SW 1271 (cell line): ENCODE data around the gene DUSP1.

Experiments
- DNase-seq, 2 experiments: peaks; one replicate each; lab custom pipeline; 2025; lab: John Stamatoyannopoulos, UW

DUSP1 gene

DNA sequence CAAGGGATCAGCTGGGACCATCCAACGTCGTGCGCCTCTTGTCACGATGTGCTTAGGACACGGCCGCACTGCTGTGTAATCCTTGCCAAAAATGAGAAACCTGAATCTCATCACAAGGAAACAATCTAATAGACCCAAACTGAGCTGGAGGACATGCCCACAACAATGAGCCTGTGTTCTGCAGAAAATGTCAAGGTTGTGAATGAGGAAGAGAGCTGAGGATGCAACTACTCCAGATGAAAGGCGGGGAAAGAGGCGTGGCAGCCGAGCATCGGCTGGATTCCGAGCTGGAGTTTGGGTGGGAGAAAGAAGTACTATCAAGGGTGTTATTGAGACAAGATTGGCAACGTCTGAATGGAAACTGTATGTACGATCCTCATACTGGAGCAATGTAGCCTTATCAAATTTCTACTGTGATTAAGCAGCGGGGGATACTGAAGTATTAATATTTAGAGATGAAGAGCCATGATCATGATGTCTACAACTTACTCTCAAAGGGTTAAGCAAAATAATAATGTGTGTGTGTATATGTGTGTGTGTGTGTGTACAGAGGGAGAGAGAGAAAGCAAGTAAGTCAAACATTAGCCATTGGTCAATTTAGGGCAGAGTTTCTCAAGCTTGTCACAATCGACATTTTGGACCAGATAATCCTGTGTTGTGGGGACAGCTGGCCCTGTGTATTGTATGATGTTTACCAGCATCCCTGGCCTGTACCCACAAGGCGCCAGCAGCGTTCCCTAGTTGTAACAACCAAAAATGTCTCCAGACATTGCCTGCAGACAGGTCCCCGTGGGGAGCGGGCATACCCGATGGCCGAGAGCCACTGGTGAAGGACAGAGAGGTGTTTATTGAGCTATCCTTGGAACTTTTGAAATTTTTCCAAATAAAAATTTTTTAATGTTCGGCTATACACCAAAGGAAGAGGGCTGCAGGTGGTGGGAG is 46.5 kb downstream of the DUSP1 start:
- DNase-seq, result no peak

DNA sequence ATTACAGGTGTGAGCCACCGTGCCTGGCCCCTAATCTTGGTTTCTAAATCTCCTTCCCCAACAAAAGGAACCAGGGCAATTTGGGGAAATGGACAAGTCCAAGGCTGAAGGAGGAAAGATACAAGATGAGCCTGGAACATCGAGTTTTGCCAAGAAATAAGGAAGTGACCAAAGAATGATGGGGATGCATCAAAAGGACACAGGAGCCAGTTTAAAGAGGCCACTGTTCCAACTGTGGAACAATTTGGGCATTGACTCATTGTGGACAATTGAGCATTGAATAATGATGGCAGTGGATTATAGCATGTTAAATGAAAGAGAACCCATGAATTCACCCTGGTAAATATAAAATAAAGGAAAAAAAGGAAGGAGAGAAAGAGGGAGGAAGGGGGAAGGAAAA is 47.5 kb downstream of the DUSP1 start:
- no peak for DNase-seq

DNA sequence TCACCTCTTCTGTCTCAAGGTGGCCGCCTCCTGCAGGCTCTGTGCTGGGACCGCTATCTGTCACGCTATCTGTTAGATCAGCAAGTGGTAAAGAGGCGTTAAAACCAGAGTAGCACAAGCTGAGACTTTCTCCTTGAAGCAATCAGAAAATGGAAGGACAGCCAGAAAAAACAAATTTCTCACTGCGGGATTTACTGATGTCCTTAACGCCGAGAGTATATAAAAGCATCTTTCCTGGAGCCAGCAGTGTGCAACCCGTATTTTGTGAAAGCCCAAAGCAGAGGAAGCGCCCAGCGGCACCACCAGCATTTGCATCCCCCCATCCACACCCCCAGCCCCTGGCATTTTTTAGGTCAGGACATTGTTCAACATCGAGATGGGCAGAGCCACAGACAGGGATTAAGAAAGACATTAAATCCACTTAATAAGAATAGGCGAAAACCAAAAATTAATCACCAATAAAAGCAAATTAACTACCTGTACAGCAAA is 48.6 kb downstream of the DUSP1 start:
- no peak for DNase-seq

DNA sequence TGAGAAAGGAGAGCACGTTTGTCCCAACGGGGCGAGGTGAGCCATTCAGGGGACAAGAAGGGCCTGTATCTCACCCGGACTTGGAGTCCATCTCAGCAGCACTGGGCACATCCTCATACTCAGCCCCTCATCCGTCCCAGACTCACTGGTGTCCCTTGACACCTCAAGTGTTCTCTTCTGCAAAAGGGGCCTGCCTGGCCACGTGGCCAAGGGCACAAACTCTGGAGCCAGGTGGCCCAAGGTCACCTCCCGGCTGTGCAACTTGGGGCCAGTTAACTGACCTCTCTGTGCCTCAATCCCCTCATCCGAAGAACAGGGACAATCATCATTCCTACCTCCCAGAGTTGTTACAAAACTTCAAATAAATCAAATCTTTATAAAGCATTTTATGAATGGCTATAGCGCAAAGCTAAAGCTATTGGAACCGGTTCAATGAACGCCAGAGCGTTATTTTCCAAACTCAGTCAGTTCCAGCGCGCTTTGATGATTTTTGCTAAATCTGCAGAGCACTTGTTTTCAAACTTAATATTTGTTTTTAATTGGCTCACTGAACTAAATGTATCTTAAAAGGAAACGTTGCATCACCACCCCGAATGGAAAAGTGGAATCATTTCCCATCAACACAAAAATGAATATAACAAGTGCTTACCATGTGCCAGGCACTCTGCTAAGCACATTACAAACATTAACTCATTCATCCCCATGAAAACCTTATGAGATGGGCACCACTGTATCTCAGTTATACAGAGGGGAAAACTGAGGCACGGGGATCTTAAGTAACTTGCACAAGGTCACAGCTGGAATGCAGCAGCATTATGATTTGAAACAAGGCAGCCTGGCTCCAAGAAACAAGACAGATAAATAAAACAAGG is 49.3 kb downstream of the DUSP1 start:
- no peak for DNase-seq

DNA sequence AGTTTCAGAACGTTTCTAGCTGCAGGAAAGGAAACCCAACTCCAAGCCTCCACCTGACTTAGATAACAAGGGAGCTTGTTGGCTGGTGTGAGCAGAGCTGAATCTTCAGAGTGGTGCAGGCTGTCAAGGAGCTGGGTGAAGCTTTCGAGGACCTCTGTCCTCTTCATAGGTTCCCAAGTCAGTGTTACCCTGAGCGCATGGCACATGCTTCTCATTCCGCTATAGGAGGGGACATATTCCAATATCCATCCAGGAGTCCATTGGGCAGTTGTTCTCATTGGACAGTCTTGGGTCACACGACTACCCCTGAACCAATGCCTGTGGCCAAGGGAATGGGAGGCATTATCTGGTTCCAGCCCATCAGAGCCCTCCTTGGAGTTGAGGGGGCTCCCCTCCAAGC is 50.3 kb downstream of the DUSP1 start:
- DNase-seq, result no peak

DNA sequence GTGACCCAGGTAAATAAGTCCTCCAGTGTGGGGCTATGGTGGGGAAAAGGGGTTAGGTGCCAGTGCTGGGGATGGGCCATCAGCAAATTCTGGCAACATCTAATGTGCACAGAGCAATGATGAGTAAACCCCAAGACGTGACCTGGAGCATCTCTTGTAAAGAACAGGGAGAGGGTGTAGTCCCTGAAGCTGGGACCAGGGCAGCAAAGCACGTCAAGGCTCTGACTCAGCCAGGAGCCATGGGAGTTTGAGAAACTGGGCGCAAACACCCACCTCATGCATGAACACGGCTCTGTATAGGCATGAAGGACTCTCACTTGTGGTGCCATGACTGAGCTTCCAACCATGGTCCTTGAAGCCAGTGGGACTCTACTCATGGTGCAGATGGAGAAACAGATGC is 51.8 kb downstream of the DUSP1 start:
- no peak for DNase-seq

DNA sequence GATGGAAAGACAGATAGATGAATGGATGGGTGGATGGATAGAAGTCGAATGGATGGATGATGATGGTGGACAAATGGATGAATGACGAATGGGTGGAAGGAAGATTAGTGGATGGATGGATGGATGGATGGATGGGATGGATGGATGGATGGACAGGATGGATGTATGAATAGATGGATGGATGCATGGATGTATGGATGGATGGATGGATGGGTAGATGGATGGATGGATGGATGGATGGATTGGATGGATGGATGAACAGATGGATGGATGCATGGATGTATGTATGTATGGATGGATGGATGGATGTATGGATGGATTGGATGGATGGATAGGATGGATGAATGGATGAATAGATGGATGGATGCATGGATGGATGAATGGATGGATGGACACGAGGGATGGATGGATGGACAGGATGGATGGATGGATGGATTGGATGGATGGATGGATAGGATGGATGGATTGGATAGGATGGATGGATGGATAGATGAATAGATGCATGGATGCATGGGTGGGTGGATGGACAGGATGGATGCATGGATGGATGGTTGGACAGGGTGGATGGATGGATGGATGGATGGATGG is 52.4 kb downstream of the DUSP1 start:
- DNase-seq, result no peak
